Measurements from ENCODE around the gene ARHGEF5. TPM values are rescaled to one million over a fixed set of nuclear protein-coding genes. Genes with fewer than 3 reads are reported as not detected.

Gene ARHGEF5
- total RNA-seq, 4 donors from 2014 or later: 40.1 to 86.2 (median 66.7) TPM

Other genes with a start within 250 kb of the ARHGEF5 start
- not detected for gene OR2A2, start 245.8 kb upstream of the ARHGEF5 start, total RNA-seq
- not detected for gene OR2A14, start 232.2 kb upstream of the ARHGEF5 start, total RNA-seq
- 10 to 100 TPM; 13.0 to 33.4 (median 20.3) TPM for gene CTAGE4, start 171.9 kb upstream of the ARHGEF5 start, total RNA-seq
- 10 to 100 TPM in 3 of 4 donors, 1 to 10 TPM in 1; 8.3 to 18.9 (median 16.1) TPM for gene ARHGEF35, start 159.6 kb upstream of the ARHGEF5 start, total RNA-seq
- not detected for gene OR2A42, start 115.8 kb upstream of the ARHGEF5 start, total RNA-seq
- 10 to 100 TPM in 3 of 4 donors, not detected in 1; 10.9 to 40.3 (median 34.3) TPM for gene OR2A7, start 90.6 kb upstream of the ARHGEF5 start, total RNA-seq
- 10 to 100 TPM in 2 of 4 donors, 1 to 10 TPM in 1, not detected in 1; 6.5 to 13.5 (median 10.2) TPM for gene CTAGE8, start 86.1 kb upstream of the ARHGEF5 start, total RNA-seq
- gene OR2A1, start 43.0 kb upstream of the ARHGEF5 start, total RNA-seq: not detected
- gene NOBOX, start 48.3 kb downstream of the ARHGEF5 start, total RNA-seq: not detected